NCI-H128 (cell line): ENCODE measurements around the gene MSMO1.
A peak's percentile ranks its signal among the peaks of the same experiment; 100 is the strongest.

Source experiments
- DNase-seq: peaks from one replicate; lab custom pipeline; 2025; ENCODE audit not compliant: unreplicated experiment; lab: John Stamatoyannopoulos, UW

The MSMO1 gene

DNA sequence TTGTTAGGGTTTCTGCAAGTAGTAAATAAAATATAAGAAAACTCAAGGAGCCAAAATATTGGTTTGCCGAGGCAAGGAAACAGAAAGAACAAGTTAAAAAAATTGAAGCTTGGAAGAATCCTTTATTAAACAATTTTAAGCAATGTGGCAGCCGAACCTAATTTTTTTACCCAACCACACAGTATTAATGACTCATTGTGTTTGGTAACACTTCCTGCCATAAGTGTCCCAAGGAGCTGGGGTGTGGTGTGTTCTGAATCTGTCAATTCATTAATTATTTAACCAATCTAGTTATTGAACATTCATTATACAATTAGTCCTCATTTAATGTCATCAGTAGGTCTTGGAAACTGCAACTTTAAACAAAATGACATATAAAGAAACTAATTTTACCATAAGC, 32.0 kb downstream of the MSMO1 start:
- no peak for DNase-seq

DNA sequence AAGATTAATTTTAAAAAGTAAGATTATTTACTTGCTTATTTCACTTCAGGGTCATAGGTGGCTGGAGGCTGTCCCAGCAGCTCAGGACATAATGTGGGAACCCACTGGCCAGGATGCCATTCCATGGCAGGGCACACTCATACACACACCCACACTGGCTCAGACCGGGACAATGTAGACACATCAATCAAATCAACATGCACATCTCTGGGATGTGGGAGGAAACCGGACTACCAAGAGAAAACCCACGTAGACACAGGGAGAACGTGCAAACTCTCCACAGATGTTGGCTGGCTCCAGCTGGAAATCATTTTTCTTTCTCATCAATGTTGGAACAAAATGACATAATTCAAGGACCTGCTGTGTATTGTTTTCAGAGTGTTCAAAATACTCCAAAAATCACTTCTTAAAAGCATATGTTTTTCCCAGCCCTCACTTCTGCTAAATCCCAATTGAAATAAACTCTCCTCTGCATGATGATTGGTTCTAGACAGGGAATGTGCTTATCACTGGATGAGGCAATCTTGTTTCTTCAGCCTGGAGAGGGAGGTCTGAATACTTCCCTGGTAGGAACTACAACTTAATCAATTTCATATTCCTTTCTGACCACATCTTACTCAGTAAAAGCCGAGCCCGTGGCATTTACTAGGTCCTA, 32.7 kb downstream of the MSMO1 start:
- no peak for DNase-seq

DNA sequence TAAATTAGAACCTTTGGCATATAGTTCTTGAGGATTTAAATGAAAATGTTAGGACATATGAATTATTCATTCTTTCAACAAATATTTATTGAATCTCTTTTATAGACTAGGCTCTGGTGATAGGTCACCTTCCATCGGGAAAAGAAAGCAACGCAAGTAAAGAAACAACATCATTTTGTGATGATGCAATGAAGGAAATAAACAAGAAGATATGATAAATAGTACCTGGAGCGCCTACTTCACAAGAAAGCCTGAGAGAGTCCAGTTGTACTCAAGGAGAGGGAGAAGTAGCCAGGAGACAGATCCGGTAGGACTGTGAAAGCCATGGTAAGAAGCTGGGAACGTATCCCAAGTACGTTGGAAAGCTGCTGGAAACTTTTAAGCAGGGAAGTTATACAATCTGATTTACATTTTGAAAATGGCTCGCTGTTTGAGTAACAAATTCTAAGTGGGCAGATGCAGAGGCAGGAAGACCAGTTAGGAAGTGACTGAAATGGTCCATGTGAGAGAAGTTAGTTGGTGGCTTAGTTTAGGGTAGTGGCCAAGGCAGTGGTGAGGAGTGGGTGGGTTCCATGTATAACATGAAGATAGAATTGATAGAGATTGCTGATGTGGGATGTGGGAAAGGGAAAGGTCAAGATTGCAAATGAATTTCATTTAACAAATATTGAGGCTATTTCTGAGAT, 33.7 kb downstream of the MSMO1 start:
- DNase-seq: no peak

DNA sequence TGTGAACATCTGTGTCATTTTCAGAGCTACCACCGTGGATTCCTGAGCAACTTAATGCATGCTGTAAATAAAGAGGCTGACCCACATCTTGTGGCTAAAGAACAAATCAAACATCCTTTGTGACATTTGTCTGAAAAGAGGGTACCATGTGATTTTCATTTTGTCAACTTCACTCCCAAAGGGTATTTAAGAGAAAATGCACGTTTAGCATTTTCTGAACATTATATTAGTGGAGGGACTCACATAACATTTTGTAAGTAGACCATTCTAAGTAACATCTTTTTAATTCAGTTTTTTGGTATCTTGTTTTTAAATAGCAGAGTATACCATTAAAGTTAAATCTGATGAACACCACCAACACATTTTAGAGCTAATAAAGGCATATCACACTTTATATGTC, 34.3 kb downstream of the MSMO1 start:
- DNase-seq: no peak

DNA sequence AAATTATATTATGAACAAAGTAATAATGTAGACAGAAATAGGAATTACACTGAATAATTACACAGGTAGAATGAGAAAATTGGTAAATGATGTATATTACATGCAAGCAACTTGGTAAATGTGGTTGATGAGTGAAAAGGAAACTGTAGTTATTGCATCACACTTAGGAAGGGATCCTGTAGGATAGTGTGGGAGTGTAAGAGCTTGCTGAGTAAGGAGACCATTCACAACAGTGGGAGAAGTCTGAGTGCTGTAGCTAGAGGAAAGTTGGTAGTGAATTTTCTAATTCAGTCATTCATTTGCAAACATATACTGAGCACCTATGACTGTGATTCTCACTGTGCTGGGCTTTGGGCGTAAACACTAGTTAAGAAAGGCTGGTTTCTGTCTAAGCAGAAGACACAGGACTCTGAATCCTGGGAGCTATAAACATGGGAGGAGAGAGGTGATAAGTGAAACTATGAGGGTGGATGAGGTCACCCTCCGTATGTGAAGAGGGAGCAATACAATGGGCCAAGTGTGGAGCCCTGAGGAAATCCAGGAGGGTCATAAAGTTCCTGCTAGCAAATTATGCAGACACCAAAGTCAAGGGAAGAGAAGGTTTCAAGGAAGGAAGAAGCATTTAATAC, 37.1 kb downstream of the MSMO1 start:
- DNase-seq: no peak

DNA sequence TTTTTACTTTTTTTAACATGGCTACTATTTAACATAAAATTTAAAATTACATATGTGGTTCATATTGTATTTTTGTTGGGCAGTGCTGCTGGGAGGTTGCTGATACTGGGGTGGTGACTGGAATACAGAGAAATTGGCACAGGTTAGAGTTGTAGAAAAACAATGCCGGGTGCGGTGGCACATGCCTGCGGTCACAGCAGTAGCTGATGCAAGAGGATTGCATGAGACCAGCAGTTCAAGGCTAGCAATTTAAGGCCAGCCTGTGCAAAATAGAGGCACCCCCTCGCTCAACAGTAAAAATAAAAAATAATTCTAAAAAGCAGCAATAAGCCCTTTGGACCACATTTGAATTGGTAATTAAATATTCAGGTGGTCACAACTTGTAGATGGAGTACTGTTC, 39.6 kb downstream of the MSMO1 start:
- no peak for DNase-seq

DNA sequence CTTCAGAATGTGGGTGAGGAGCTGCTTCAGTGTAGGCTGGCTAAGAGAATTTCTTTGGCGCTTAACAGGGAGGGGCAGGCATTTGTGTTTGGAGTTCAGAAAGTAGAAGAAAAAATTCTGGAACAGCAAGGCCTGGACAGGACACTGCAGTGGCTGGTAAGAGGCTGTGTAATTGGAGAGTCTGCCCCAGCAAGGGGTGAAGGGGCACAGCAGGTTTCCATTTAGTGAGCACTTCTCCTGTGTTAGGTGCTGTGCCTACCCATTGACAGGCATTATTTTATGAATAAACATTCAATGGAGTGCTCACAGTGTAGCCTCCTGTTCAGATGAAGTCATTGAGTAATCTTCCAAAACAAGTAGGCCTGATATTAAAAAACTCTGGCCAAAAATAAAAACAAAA, 40.6 kb downstream of the MSMO1 start:
- DNase-seq: peak; percentile 9

DNA sequence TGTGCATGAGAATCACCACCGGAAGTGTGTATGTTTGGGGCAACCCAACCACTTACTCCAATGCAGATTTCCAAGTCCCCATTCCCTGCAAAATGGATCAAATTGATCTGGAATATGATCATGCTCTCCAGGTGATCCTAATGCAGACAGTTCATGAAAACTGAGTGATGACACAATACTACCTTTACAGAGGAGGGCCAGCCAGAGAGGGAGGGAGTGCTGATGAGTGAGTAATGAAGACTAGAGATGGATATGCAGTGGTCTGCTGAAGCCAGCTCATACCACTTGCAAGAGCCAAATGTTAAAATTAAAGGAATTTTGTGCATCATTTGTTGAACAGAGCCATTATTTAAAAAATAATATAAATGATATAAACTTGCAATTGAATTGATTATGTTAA, 41.1 kb downstream of the MSMO1 start:
- DNase-seq: no peak

DNA sequence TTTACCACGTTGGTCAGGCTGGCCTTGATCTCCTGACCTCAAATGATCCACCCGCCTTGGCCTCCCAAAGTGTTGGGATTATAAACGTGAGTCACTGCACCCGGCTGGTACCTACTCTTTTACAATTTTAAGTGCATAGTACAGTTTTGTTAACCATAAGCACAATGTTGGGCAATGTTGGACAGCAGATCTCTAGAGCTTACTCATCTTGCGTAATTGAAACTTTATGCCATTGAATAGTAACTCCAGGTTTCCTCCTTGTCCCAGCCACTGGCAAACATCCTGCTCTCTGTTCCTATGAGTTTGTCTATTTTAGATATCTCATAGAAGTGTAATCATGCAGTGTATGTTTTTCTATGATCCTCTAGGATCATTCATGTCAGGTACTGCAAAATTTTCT, 42.1 kb downstream of the MSMO1 start:
- DNase-seq: no peak

DNA sequence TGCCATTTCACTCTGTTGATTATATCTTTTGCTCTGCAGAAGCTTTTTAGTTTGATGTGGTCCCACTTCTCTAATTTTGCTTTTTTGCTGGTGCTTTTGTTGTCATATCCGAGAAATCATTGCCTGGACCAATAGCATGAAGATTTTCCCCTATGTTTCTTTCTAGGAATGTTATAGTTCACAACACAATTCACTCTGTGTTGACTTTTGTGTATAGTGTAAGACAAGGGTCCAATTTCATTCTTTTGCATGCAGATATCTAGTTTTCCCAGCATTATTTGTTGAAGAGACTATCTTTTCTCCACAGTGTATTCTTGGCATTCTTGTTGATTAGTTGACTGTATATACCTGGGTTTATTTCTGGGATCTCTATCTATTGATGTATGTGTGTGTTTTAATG, 43.1 kb downstream of the MSMO1 start:
- DNase-seq: no peak

DNA sequence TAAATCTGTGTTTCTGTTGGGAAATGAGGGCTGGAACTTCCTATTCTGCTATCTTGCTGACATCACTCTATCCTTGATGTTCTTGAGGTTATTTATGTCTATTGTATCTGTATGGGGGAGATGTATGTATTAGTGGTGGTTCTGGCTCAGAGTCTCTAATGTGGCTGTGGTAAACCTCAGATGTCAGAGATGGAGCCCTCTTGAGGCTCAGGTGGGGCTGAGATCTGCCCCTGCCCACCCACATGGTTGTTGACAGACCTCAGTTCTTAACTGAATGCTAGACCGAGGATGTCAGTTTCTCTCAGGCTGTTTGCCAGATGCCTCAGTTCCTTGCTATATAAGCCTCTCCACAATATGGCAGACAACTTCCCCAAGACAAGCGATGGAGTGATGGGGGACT, 48.0 kb downstream of the MSMO1 start:
- no peak for DNase-seq

DNA sequence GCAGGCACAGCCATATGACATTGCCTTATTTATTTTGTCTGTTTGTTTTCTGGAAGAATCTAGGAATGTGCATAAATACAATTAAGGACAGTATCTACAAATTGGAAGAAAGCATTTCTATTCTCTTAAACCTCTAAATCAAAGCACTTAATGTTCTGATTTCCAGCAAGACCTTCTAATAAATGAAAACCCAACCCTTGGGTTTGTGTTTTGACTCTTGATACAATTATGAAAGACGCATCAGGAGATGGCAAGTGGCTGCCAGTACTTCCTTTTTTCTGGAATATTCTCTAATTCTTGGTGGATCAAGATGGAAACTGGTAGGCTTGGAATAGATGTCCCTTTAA, 50.9 kb downstream of the MSMO1 start:
- no peak for DNase-seq

DNA sequence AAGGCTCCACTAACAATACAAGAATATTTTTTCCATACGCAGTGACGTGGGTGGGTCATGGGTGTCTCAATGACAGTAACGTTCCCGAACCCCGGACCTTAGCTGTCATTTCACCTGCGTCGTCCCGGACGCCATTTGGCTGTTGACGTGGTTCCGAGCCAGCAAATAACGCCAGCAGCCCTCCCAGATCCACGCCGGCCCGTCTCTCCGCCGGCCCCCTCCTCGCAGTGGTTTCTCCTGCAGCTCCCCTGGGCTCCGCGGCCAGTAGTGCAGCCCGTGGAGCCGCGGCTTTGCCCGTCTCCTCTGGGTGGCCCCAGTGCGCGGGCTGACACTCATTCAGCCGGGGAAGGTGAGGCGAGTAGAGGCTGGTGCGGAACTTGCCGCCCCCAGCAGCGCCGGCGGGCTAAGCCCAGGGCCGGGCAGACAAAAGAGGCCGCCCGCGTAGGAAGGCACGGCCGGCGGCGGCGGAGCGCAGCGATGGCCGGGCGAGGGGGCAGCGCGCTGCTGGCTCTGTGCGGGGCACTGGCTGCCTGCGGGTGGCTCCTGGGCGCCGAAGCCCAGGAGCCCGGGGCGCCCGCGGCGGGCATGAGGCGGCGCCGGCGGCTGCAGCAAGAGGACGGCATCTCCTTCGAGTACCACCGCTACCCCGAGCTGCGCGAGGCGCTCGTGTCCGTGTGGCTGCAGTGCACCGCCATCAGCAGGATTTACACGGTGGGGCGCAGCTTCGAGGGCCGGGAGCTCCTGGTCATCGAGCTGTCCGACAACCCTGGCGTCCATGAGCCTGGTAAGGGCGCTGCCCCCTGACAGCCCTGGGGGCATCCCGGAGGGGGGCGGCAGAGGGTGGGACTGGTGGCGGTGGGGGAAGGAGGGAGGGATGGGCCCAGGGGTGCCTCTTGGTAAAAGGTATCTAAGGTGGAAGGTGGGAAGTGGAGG, 51.5 kb downstream of the MSMO1 start, which contains the start of gene CPE:
Gene CPE (plus strand): TSS at position 264 of the 933 bp plus-strand sequence. CDS start 214 bp downstream, at position 478.
- peak; percentile 70 for DNase-seq

DNA sequence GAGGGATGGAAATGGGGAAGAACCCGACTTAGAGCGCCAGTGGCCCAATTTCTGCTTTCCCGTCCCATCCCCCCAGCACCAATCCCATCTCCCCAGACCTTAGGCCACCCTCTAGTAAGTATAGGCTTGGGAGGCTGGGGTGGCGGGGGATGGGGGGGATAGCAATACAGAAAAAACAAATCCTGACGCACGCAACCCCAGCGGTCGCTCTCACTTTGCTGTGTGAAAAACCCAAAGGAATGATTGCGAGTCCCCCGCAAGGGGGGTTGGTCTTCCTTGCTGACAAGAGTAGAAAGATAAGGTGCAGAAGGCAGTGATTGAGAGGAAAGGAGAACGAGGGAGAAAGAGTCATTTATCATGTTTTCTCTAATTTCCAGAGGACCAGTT, 52.2 kb downstream of the MSMO1 start:
- no peak for DNase-seq

DNA sequence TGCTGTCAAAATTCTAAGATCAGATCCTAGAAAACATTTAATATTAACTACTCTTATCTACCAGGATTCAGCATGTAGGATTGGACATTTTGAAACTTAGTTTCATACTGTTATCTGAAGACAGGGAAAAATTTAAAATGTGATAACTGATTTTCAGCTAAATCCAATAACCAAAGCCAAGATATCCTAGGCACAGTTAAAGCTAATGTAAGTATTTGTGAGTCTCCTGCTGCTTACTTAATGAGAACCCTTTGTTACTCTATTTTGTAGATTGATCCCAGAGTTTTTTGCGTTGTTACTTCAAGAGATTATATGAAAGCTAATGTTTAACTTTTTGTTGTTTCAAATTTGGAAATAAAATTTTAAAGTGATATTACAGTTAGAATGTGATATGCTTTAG, 53.3 kb downstream of the MSMO1 start:
- DNase-seq: no peak

DNA sequence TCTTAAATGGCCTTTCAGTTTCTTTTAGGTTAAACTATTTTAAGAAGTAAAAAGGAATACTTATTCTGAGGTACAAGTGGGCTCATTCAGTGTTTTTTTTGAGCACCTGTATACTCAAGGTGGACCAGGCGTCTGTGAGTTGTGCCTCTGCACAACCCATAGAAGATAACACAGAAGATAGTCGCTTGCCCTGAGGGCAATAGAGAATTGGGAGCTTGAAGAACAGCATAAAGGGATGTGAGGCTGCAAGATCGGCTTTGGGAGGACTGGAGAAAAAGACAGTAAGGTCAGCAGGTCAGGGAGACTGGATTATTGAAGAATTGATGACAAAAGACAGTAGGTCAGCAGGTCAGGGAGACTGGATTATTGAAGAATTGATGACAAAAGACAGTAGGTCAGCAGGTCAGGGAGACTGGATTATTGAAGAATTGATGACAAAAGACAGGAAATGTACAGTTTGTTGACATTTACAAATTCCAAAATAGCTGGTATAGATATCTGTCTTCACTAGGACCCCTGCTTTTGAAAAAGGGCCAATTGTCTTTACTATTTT, 54.4 kb downstream of the MSMO1 start:
- DNase-seq: no peak

DNA sequence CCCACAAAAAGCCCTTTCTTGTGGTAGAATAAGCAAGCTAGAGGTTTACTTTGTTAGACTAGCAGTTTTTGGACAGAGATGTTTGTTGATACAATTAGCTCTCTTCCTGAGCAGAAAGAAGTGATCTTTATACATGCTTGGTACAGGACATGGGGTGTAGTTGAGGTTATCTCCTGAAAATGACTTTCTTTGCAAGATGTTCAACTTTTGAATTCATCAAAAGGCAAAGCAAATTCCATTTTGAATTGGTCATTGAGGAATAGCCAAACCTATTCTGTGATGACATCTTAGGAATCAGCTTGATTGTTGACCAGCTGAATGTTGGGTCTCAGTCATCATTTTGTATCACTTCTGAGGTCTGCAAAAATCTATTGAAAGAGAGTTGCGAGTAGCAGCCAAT, 55.2 kb downstream of the MSMO1 start:
- DNase-seq: no peak

DNA sequence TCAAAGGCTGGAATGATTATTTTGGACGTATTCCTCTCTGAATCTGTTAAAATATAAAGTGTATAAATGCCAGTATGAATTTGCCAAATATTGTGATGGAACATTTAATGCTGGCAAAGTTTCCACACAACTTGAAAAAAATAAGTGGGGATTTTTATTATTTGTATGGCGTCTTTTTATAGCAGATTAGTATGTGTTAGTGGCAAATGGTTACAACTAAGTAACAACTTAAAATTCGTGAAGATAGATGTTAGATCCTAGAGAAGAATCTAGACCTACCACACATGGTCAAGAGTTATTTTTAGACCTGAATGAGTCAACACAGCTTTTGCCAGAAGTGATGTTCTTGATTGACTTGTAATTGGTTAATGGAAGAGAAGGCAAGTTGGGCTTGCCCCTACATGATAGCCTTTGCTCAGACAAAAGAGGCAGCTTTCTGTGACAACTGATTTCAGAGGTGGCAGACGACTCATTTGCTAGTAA, 56.2 kb downstream of the MSMO1 start:
- no peak for DNase-seq

DNA sequence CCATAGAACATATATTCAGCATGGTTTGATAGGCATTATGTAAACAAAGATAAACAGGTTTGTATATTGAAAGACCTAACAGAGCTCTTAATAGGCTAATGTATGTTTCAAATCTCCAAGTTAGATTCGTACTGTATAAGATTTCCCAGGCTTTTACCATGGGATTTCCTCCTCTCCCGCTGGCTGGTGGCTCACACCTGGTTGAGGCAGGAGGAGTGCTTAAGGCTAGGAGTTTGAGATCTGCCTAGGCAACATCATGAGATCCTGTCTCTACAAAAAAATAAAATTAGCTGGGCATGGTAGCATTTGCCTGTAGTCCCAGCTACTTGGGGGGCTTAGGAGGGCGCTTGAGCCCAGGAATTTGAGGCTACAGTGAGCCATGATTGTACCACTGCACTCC, 56.7 kb downstream of the MSMO1 start:
- DNase-seq: no peak

DNA sequence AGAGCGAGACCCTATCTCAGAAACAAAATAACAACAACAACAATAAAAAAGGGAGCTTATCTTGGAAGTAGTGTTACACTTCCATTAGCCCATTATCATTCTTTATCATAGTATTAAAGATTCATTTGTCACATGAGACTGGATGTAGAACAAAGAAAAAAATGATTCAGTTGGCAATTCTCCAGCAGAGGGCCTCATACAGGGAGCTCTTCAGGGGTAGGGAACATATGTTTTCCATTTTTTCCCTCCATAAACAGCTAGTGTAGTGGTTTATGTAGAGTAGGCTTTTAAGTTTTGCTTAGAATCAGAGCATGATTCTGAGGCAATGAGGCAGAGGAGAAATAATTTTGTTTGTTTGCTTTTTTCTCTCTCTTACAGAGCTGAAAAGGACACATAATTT, 57.1 kb downstream of the MSMO1 start:
- peak; percentile 81 for DNase-seq

DNA sequence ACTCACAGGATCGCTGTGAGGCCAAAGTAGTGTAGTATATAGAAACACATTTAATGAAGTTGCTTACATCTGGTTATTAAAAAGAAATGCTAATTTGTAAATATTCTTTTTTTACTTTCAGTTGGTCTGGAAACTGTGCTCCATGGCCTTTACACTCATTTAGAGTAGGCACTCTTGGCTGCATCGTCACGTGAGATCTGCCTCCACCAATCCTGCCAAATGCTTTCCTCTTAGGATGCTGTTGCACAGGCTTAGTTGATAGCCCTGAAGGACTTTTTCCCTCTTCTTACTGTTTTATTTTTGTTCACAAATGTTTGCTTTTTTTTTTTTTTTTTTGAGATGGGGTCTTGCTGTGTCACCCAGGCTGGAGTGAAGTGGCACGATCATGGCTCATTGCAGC, 57.7 kb downstream of the MSMO1 start:
- DNase-seq: no peak
